Calu3 (cell line): Measurements from ENCODE around the gene SLC25A2. TPM values are rescaled to one million over a fixed set of nuclear protein-coding genes. Genes with fewer than 3 reads are reported as not detected.
"Not testable (repeated sequence)": the region's sequence is repeated elsewhere in the genome, so short reads cannot be mapped to it uniquely, and the experiment has no call there.

Experiments
- BruUV-seq: library from RNA; stranded (reverse); fragments of 400-500 nt; replicated peaks from 2 replicates; lab custom pipeline; 2021; lab: Mats Ljungman, UMichigan
- CTCF ChIA-PET: fragments of 300-600 bp; sonication (Branson Sonifier 250); formaldehyde crosslinking; loops from one replicate; lab custom pipeline; 2022; ENCODE audit warnings: antibody characterized with exemption; lab: Charles Lee
- DNase-seq: peaks from one replicate; pipeline ENCODE4 v3.0.0; 2022
- H3K27ac Mint-ChIP-seq: one replicate; pipeline ENCODE4 v1.8.0; 2022; ENCODE audit warnings: mixed read lengths; ENCODE audit not compliant: unreplicated experiment
- H3K27me3 Mint-ChIP-seq: one replicate; pipeline ENCODE4 v1.8.0; 2022; ENCODE audit warnings: mixed read lengths; ENCODE audit not compliant: unreplicated experiment
- H3K36me3 Mint-ChIP-seq: one replicate; pipeline ENCODE4 v1.8.0; 2022; ENCODE audit warnings: mild to moderate bottlenecking, moderate library complexity, mixed read lengths; ENCODE audit not compliant: insufficient read depth, unreplicated experiment
- H3K4me1 Mint-ChIP-seq: one replicate; pipeline ENCODE4 v1.8.0; 2022; ENCODE audit warnings: mild to moderate bottlenecking, low read depth, mixed read lengths; ENCODE audit not compliant: unreplicated experiment
- H3K4me3 Mint-ChIP-seq: one replicate; pipeline ENCODE4 v1.8.0; 2022; ENCODE audit warnings: mild to moderate bottlenecking, low read depth, moderate library complexity, mixed read lengths; ENCODE audit not compliant: unreplicated experiment
- H3K9me3 Mint-ChIP-seq: one replicate; pipeline ENCODE4 v1.8.0; 2022; ENCODE audit warnings: low read depth, mixed read lengths; ENCODE audit not compliant: unreplicated experiment
- intact Hi-C: fragments of 100-400 bp; cut with micrococcal nuclease; formaldehyde crosslinking; loops from one replicate; pipeline ENCODE4 v1.10.0; 2022; ENCODE audit not compliant: unreplicated experiment
- total RNA-seq: library from RNA; stranded (reverse); gene quantifications from 2 replicates; pipeline ENCODE4 v1.2.3, GENCODE V29; 2022
- TF ChIP-seq, protein P1 (sequence below): fragments of 200-600 bp; IDR thresholded peaks from one replicate; pipeline ENCODE4 v1.8.0; 2022; ENCODE audit warnings: antibody characterized with exemption; ENCODE audit not compliant: unreplicated experiment

SLC25A2 gene
- total RNA-seq, 1 experiment from 2014 or later, result 0.26 TPM

DNA sequence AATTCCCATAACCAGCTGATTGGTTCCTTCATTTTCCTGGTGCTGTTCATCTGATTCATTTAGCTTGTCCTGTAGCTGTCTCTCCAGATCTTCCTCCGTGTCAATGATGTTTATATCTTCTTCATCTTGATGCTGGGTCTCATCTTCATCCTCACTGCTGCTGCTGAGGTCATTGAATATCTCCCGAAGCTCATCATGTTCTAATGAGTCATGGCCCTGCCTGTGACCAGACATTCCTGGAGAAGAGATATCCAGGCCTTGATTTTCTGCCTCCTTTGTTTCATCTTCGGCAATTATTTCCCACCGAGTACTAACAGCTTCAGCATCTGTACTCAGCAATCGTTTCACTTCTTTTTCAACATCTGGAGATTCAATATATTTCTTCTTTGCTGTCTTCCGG, 15.4 kb upstream of the SLC25A2 start:
- Mint-ChIP-seq H3K4me1 (peaks cover 8% of the 10 kb centered on the region), H3K27me3 (no peaks in the 10 kb centered on the region), H3K9me3 (peaks cover 27% of the 10 kb centered on the region), H3K36me3 (peaks cover 68% of the 10 kb centered on the region), H3K4me3 (peak overlapping the region; percentile 100), H3K27ac (peak overlapping the region; percentile 100)
- intact Hi-C loops, result no loop called here
- TF ChIP-seq, protein P1, sequence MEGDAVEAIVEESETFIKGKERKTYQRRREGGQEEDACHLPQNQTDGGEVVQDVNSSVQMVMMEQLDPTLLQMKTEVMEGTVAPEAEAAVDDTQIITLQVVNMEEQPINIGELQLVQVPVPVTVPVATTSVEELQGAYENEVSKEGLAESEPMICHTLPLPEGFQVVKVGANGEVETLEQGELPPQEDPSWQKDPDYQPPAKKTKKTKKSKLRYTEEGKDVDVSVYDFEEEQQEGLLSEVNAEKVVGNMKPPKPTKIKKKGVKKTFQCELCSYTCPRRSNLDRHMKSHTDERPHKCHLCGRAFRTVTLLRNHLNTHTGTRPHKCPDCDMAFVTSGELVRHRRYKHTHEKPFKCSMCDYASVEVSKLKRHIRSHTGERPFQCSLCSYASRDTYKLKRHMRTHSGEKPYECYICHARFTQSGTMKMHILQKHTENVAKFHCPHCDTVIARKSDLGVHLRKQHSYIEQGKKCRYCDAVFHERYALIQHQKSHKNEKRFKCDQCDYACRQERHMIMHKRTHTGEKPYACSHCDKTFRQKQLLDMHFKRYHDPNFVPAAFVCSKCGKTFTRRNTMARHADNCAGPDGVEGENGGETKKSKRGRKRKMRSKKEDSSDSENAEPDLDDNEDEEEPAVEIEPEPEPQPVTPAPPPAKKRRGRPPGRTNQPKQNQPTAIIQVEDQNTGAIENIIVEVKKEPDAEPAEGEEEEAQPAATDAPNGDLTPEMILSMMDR, result no peak
- no peak for DNase-seq
- no TSS peak for BruUV-seq
- CTCF ChIA-PET, result interaction anchor here (2.3 kb wide), 1 partner anchor 238 kb away, joined by 8 read pairs; no protein-coding TSS in a partner anchor

GRCh38 chr5:141316963-141317362, 13.1 kb upstream of the SLC25A2 start:
- H3K4me1 Mint-ChIP-seq, intact Hi-C loops, CTCF ChIA-PET, DNase-seq, BruUV-seq, H3K27me3 Mint-ChIP-seq, H3K4me3 Mint-ChIP-seq, H3K27ac Mint-ChIP-seq: not testable (repeated sequence)
- Mint-ChIP-seq H3K9me3 (peaks cover 29% of the 10 kb centered on the region), H3K36me3 (peaks cover 72% of the 10 kb centered on the region)

DNA sequence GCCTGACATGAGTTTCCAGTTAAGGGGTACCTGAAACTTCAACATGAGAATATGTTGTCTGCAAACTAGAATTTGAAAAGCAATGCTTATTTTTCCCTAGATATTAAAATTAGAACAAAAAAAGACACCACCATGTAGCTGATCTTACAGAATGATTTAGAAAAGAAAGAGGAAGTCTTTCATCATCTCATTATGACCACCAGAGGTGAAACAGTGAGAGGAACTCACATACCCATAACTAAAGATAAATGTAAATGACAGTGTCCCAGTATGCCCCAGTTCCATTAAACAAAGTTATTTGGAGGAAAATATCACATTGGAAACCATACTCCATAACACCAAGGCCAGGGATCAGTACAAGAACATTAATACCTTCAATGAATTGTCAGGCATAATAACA, 9.9 kb upstream of the SLC25A2 start:
- TF ChIP-seq, protein P1, result no peak
- H3K4me1 Mint-ChIP-seq, result no peaks in the 10 kb centered on the region
- H3K36me3 Mint-ChIP-seq, result peaks cover 43% of the 10 kb centered on the region
- H3K27ac Mint-ChIP-seq, result no peak overlapping the region
- H3K9me3 Mint-ChIP-seq, result peaks cover 24% of the 10 kb centered on the region
- DNase-seq, result no peak
- intact Hi-C loops, result no loop called here
- BruUV-seq, result no TSS peak
- H3K4me3 Mint-ChIP-seq, result no peak overlapping the region
- CTCF ChIA-PET, result no interaction called here
- no peaks in the 10 kb centered on the region for H3K27me3 Mint-ChIP-seq

GRCh38 chr5:141306630-141307029, 2.8 kb upstream of the SLC25A2 start:
- no peaks in the 10 kb centered on the region for H3K27me3 Mint-ChIP-seq
- no peak for DNase-seq
- no peaks in the 10 kb centered on the region for H3K36me3 Mint-ChIP-seq
- TF ChIP-seq, protein P1, result no peak
- H3K4me1 Mint-ChIP-seq, result no peaks in the 10 kb centered on the region
- H3K9me3 Mint-ChIP-seq, result peaks cover 13% of the 10 kb centered on the region
- CTCF ChIA-PET, result interaction anchor here (0.6 kb wide), 1 partner anchor 18 kb away, joined by 3 read pairs; no protein-coding TSS in a partner anchor
- no TSS peak for BruUV-seq
- H3K4me3 Mint-ChIP-seq, result no peak overlapping the region
- H3K27ac Mint-ChIP-seq, result no peak overlapping the region
- intact Hi-C loops, result no loop called here

DNA sequence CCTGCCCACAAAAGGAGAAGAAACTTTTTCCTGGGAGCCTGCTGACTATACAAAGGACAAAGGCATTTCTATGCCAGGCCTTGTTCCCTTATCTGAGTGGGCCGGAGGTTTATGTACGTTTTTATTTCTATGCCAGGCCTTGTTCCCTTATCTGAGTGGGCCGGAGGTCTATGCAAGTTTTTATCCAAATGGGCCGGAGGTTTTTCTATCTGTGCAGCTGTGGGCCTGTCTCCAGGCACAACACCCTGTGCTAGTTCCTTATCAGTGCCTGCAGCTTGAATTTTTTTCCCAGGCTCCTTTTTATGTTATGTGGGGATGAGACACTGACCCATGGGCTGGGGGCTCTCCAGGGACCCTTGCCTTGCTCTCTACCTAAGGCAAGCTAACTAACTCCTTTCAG, 5.5 kb downstream of the SLC25A2 start:
- H3K36me3 Mint-ChIP-seq, result no peaks in the 10 kb centered on the region
- H3K9me3 Mint-ChIP-seq, result peaks cover 23% of the 10 kb centered on the region
- no peak for DNase-seq
- H3K27ac Mint-ChIP-seq, result no peak overlapping the region
- no TSS peak for BruUV-seq
- CTCF ChIA-PET, result interaction anchor here (0.6 kb wide), 1 partner anchor 149 kb away, joined by 3 read pairs; no protein-coding TSS in a partner anchor
- H3K4me1 Mint-ChIP-seq, result no peaks in the 10 kb centered on the region
- H3K4me3 Mint-ChIP-seq, result no peak overlapping the region
- H3K27me3 Mint-ChIP-seq, result no peaks in the 10 kb centered on the region
- intact Hi-C loops, result no loop called here
- TF ChIP-seq, protein P1, result no peak
